HepG2 (cell line): Measurements from ENCODE around the gene PTPRC.
A peak's percentile ranks its signal among the peaks of the same experiment; 100 is the strongest.

ENCODE experiments used
- ASH2L ChIP-seq: fragments of 300-600, 200-600 bp; sonication (generic); IDR thresholded peaks from 2 replicates; pipeline ENCODE4 v1.7.0; 2017; ENCODE audit warnings: low read depth, mild to moderate bottlenecking, moderate library complexity, mixed read lengths, low read length; ENCODE audit not compliant: insufficient read length
- MAFF ChIP-seq: IDR thresholded peaks from 2 replicates; pipeline ENCODE4 v1.6.1; 2011; ENCODE audit warnings: low read depth, low read length, improper control_type of control experiment
- MEIS1 ChIP-seq: sonication (generic); formaldehyde crosslinking; IDR thresholded peaks from 2 replicates; pipeline ENCODE4 v1.9.0; 2021; ENCODE audit warnings: mild to moderate bottlenecking, missing genetic modification reagents, moderate library complexity, borderline replicate concordance
- MTA3 ChIP-seq: sonication (generic); formaldehyde crosslinking; IDR thresholded peaks from 2 replicates; pipeline ENCODE4 v1.4.0; 2020; ENCODE audit warnings: missing genetic modification reagents
- NBN ChIP-seq: fragments of 450-650 bp; conservative IDR thresholded peaks from 2 replicates; pipeline ENCODE4 v1.6.1; 2017
- SMC3 ChIP-seq: IDR thresholded peaks from 2 replicates; pipeline ENCODE4 v1.6.1; 2011; ENCODE audit warnings: low read length, improper control_type of control experiment
- ZKSCAN1 ChIP-seq: fragments of 150-350 bp; IDR thresholded peaks from 2 replicates; pipeline ENCODE4 v1.6.1; 2014; ENCODE audit warnings: low read length
- ZNF33A ChIP-seq: sonication (generic); formaldehyde crosslinking; IDR thresholded peaks from 2 replicates; pipeline ENCODE4 v1.5.1; 2020; ENCODE audit warnings: missing genetic modification reagents, mild to moderate bottlenecking, moderate library complexity, borderline replicate concordance
- ZNF558 ChIP-seq: sonication (generic); formaldehyde crosslinking; IDR thresholded peaks from 2 replicates; pipeline ENCODE4 v1.9.0; 2022; ENCODE audit warnings: mild to moderate bottlenecking, missing genetic modification reagents, borderline replicate concordance
- TF ChIP-seq, protein P1 (sequence below): IDR thresholded peaks from 2 replicates; pipeline ENCODE4 v1.6.1; 2016; ENCODE audit warnings: missing compliant biosample characterization, missing genetic modification reagents, borderline replicate concordance
- TF ChIP-seq, protein P2 (sequence below): sonication (generic); formaldehyde crosslinking; conservative IDR thresholded peaks from 2 replicates; pipeline ENCODE4 v1.4.0; 2020; ENCODE audit warnings: mild to moderate bottlenecking, missing genetic modification reagents, moderate library complexity
- TF ChIP-seq, protein P3 (sequence below): sonication (generic); formaldehyde crosslinking; IDR thresholded peaks from 2 replicates; pipeline ENCODE4 v1.4.0; 2020; ENCODE audit warnings: missing genetic modification reagents
- TF ChIP-seq, protein P4 (sequence below): sonication (generic); formaldehyde crosslinking; IDR thresholded peaks from 2 replicates; pipeline ENCODE4 v1.5.1; 2020; ENCODE audit warnings: mild to moderate bottlenecking, missing genetic modification reagents, moderate library complexity

- no peak for TF ChIP-seq MTA3 (CRISPR knock-in tag)
- TF ChIP-seq MEIS1, result no peak
- no peak for TF ChIP-seq ASH2L
- TF ChIP-seq SMC3, result no peak
- TF ChIP-seq ZNF33A (CRISPR knock-in tag), result no peak
- no peak for TF ChIP-seq ZNF558 (CRISPR knock-in tag)
- TF ChIP-seq, protein P1, sequence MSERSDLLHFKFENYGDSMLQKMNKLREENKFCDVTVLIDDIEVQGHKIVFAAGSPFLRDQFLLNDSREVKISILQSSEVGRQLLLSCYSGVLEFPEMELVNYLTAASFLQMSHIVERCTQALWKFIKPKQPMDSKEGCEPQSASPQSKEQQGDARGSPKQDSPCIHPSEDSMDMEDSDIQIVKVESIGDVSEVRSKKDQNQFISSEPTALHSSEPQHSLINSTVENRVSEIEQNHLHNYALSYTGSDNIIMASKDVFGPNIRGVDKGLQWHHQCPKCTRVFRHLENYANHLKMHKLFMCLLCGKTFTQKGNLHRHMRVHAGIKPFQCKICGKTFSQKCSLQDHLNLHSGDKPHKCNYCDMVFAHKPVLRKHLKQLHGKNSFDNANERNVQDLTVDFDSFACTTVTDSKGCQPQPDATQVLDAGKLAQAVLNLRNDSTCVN (CRISPR knock-in tag), result no peak
- TF ChIP-seq, protein P2, sequence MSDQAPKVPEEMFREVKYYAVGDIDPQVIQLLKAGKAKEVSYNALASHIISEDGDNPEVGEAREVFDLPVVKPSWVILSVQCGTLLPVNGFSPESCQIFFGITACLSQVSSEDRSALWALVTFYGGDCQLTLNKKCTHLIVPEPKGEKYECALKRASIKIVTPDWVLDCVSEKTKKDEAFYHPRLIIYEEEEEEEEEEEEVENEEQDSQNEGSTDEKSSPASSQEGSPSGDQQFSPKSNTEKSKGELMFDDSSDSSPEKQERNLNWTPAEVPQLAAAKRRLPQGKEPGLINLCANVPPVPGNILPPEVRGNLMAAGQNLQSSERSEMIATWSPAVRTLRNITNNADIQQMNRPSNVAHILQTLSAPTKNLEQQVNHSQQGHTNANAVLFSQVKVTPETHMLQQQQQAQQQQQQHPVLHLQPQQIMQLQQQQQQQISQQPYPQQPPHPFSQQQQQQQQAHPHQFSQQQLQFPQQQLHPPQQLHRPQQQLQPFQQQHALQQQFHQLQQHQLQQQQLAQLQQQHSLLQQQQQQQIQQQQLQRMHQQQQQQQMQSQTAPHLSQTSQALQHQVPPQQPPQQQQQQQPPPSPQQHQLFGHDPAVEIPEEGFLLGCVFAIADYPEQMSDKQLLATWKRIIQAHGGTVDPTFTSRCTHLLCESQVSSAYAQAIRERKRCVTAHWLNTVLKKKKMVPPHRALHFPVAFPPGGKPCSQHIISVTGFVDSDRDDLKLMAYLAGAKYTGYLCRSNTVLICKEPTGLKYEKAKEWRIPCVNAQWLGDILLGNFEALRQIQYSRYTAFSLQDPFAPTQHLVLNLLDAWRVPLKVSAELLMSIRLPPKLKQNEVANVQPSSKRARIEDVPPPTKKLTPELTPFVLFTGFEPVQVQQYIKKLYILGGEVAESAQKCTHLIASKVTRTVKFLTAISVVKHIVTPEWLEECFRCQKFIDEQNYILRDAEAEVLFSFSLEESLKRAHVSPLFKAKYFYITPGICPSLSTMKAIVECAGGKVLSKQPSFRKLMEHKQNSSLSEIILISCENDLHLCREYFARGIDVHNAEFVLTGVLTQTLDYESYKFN, result no peak
- no peak for TF ChIP-seq NBN
- TF ChIP-seq, protein P3, sequence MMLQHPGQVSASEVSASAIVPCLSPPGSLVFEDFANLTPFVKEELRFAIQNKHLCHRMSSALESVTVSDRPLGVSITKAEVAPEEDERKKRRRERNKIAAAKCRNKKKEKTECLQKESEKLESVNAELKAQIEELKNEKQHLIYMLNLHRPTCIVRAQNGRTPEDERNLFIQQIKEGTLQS (CRISPR knock-in tag), result no peak
- no peak for TF ChIP-seq ZKSCAN1
- TF ChIP-seq, protein P4, sequence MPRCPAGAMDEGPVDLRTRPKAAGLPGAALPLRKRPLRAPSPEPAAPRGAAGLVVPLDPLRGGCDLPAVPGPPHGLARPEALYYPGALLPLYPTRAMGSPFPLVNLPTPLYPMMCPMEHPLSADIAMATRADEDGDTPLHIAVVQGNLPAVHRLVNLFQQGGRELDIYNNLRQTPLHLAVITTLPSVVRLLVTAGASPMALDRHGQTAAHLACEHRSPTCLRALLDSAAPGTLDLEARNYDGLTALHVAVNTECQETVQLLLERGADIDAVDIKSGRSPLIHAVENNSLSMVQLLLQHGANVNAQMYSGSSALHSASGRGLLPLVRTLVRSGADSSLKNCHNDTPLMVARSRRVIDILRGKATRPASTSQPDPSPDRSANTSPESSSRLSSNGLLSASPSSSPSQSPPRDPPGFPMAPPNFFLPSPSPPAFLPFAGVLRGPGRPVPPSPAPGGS (CRISPR knock-in tag), result no peak
- peak; percentile 33; the same call in 1 of the 2 replicates for TF ChIP-seq MAFF
Observed at GRCh38 chr1:198637916-198638437, 863 bp upstream of the PTPRC start.
